Duodenal mucosa (tissue), 2 donors: ENCODE data around the gene CXCL6.

Experiments
- H3K27ac ChIP-seq: one replicate; pipeline ENCODE4 v1.7.0; 2013; ENCODE audit warnings: low read depth, low read length
- H3K27me3 ChIP-seq, 2 donors: one replicate each; pipeline ENCODE4 v1.7.0; 2013; ENCODE audit warnings: low read length in 2 of 2, control low read depth in 1 of 2; ENCODE audit not compliant: insufficient read depth in 2 of 2, control insufficient read depth in 1 of 2
- H3K36me3 ChIP-seq, 2 donors: one replicate each; pipeline ENCODE4 v1.7.0; 2013; ENCODE audit warnings: low read length in 2 of 2, control low read depth in 1 of 2; ENCODE audit not compliant: insufficient read depth in 2 of 2, control insufficient read depth in 1 of 2
- H3K4me1 ChIP-seq, 2 donors: one replicate each; pipeline ENCODE4 v1.7.0; 2013; ENCODE audit warnings: low read length in 2 of 2, control low read depth in 1 of 2; ENCODE audit not compliant: insufficient read depth in 2 of 2, control insufficient read depth in 1 of 2
- H3K4me3 ChIP-seq, 2 donors: one replicate each; pipeline ENCODE4 v1.7.0; 2013; ENCODE audit warnings: low read length in 2 of 2, low read depth in 1 of 2
- H3K9ac ChIP-seq, 2 donors: one replicate each; pipeline ENCODE4 v1.7.0; 2013; ENCODE audit warnings: low read length in 2 of 2, low read depth in 1 of 2
- H3K9me3 ChIP-seq, 2 donors: one replicate each; pipeline ENCODE4 v1.7.0; 2013; ENCODE audit warnings: low read length in 2 of 2, control low read depth in 1 of 2; ENCODE audit not compliant: control insufficient read depth in 1 of 2

The CXCL6 gene

GRCh38 chr4:73816814-73817213, 19.7 kb upstream of the CXCL6 start:
- no peak overlapping the region for H3K27ac ChIP-seq

GRCh38 chr4:73817341-73817740, 19.1 kb upstream of the CXCL6 start:
- Histone ChIP-seq H3K9ac (no peak overlapping the region), H3K36me3 (no peaks in the 10 kb centered on the region)

More at GRCh38 chr4:73816814-73817213, 19.7 kb upstream of the CXCL6 start:
- Histone ChIP-seq H3K9me3 (no peaks in the 10 kb centered on the region), H3K4me3 (no peak overlapping the region), H3K27me3 (no peaks in the 10 kb centered on the region), H3K9ac (no peak overlapping the region), H3K36me3 (no peaks in the 10 kb centered on the region), H3K4me1 (no peaks in the 10 kb centered on the region)

DNA sequence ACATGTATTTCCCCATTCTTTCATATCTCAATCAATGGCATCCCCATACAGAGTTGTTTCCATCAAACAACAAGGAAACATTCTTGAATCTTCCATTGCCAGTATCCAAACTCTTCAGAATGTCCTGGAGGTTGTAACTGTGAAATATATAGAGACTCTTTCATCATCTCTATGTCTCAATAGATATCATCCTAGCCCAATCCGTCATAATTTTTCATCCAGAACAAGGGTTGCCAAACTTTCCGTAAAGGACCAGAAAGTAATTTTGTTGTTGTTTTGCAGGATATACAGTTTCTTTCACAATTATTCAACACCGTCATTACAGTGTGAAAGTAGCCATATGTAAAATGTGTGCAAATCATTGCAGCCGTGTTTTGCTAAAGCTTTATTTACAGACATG, 15.2 kb upstream of the CXCL6 start:
- Histone ChIP-seq H3K27me3 (no peaks in the 10 kb centered on the region), H3K9me3 (no peaks in the 10 kb centered on the region), H3K9ac (no peak overlapping the region)

More at GRCh38 chr4:73817341-73817740, 19.1 kb upstream of the CXCL6 start:
- Histone ChIP-seq H3K4me3 (no peak overlapping the region), H3K27ac (no peak overlapping the region), H3K27me3 (no peaks in the 10 kb centered on the region), H3K9me3 (no peaks in the 10 kb centered on the region), H3K4me1 (no peaks in the 10 kb centered on the region)

GRCh38 chr4:73822389-73822788, 14.1 kb upstream of the CXCL6 start:
- Histone ChIP-seq H3K27me3 (no peaks in the 10 kb centered on the region), H3K4me3 (no peak overlapping the region), H3K27ac (no peak overlapping the region), H3K9ac (no peak overlapping the region), H3K9me3 (no peaks in the 10 kb centered on the region), H3K36me3 (no peaks in the 10 kb centered on the region), H3K4me1 (no peaks in the 10 kb centered on the region)

More for the DNA sequence above, 15.2 kb upstream of the CXCL6 start:
- H3K27ac ChIP-seq = no peak overlapping the region
- no peak overlapping the region for H3K4me3 ChIP-seq
- H3K36me3 ChIP-seq = no peaks in the 10 kb centered on the region
- H3K4me1 ChIP-seq = no peaks in the 10 kb centered on the region

- no peak overlapping the region for H3K27ac ChIP-seq
- H3K4me1 ChIP-seq = no peaks in the 10 kb centered on the region
- H3K9ac ChIP-seq = no peak overlapping the region
- H3K4me3 ChIP-seq = no peak overlapping the region
- H3K9me3 ChIP-seq = no peaks in the 10 kb centered on the region
- H3K36me3 ChIP-seq = no peaks in the 10 kb centered on the region
- no peaks in the 10 kb centered on the region for H3K27me3 ChIP-seq
Observed at GRCh38 chr4:73822812-73823504, 13.5 kb upstream of the CXCL6 start.

DNA sequence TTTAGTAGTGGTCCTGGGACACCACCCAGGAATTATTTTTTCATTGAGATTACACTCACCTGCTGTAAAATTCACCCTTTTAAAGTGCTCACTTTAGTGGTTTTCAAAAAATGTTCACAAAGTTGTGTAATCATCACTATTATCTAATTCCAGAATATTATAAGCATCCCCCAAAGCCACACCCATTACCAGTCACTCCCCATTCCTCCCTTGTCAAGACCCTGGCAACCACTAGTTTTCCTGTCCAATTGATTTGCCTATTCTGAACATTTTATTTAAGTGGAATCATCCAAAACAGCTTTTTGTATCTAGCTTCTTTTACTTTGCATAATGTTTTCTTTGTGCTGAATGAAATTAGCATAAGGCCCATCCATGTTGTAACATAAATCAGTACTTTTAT, 12.7 kb upstream of the CXCL6 start:
- no peaks in the 10 kb centered on the region for H3K27me3 ChIP-seq
- H3K36me3 ChIP-seq = no peaks in the 10 kb centered on the region
- no peak overlapping the region for H3K4me3 ChIP-seq
- no peaks in the 10 kb centered on the region for H3K9me3 ChIP-seq
- no peaks in the 10 kb centered on the region for H3K4me1 ChIP-seq
- H3K27ac ChIP-seq = no peak overlapping the region
- H3K9ac ChIP-seq = no peak overlapping the region

GRCh38 chr4:73828956-73829355, 7.5 kb upstream of the CXCL6 start:
- Histone ChIP-seq H3K27me3 (no peaks in the 10 kb centered on the region), H3K9ac (no peak overlapping the region), H3K36me3 (no peaks in the 10 kb centered on the region), H3K4me1 (no peaks in the 10 kb centered on the region), H3K27ac (no peak overlapping the region), H3K4me3 (no peak overlapping the region), H3K9me3 (no peaks in the 10 kb centered on the region)

GRCh38 chr4:73831569-73831968, 4.9 kb upstream of the CXCL6 start:
- H3K9ac ChIP-seq = no peak overlapping the region
- no peaks in the 10 kb centered on the region for H3K36me3 ChIP-seq
- no peak overlapping the region for H3K27ac ChIP-seq
- H3K27me3 ChIP-seq = peaks cover under 1 to 2% of the 10 kb centered on the region in 2 donors
- H3K4me1 ChIP-seq = peaks cover 0 to 3% of the 10 kb centered on the region in 2 donors
- no peak overlapping the region for H3K4me3 ChIP-seq
- H3K9me3 ChIP-seq = no peaks in the 10 kb centered on the region

DNA sequence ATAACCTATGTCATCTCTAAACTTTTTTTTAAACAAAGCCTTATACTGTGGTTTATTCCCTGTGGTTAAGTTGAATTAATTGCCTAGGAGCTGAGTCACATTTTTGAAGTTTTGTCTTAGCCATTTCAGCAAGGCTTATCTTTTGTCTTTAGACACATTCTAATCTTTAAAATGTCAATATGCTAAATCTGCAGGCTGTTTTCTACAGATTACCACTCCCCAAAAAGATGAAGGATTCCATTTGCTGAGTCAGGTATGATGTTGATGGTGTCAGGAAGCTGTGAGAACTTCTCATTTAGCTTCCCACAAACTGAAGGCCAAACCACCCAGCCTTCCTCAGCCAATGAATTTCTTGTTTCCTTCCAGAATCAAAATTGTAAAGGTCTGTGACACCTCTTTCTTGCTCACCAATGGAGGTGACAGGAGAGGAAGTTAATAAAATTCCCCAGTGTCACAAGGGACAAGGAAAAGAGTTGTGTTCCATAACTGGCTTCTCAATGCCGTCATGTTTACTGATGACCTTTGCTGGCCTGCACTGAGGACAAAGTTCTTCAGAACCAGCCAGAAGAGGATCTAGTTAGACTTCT, 3.7 kb upstream of the CXCL6 start:
- Histone ChIP-seq H3K4me3 (no peak overlapping the region), H3K27me3 (peaks cover 6 to 7% of the 10 kb centered on the region in 2 donors), H3K36me3 (no peaks in the 10 kb centered on the region), H3K27ac (no peak overlapping the region), H3K9ac (no peak overlapping the region), H3K4me1 (peaks cover 3 to 7% of the 10 kb centered on the region in 2 donors), H3K9me3 (no peaks in the 10 kb centered on the region)

DNA sequence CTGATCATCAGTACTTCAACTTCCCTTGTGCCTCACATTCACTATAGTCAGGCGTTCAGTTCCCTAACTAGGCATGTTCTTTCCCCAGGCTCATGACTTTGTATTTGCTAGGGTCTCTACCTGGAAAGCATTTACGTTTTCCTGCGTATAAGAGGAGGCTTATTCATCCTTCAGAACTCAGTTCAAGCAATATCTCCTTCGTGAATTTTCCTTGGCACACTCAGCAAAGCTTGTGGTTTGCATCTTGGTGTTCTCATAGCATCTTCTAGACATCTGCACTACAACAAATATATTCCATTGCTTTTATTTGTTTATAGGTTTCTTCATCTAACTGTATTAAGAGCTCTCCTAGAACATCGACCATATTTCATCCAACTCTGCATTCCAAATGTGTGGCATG, 2.6 kb downstream of the CXCL6 start:
- Histone ChIP-seq H3K9me3 (no peaks in the 10 kb centered on the region), H3K27ac (no peak overlapping the region), H3K4me1 (peaks cover 3 to 7% of the 10 kb centered on the region in 2 donors), H3K27me3 (peaks cover 6 to 10% of the 10 kb centered on the region in 2 donors), H3K36me3 (no peaks in the 10 kb centered on the region), H3K4me3 (no peak overlapping the region), H3K9ac (no peak overlapping the region)
